B cell (primary cell): Measurements from ENCODE around the gene EDN1. TPM values are rescaled to one million over a fixed set of nuclear protein-coding genes. Genes with fewer than 3 reads are reported as not detected.

ENCODE experiments used
- ATAC-seq: fragments of 200-7000 bp; cut with Tn5 transposase; one replicate; pipeline ENCODE4 v1.10.0; 2021; ENCODE audit warnings: low read depth, mild to moderate bottlenecking, moderate number of reproducible peaks, moderate library complexity
- CTCF ChIA-PET: fragments of 350-600 bp; sonication (Branson Sonifier 250); formaldehyde crosslinking; loops from one replicate; lab custom pipeline; 2021; ENCODE audit warnings: antibody characterized with exemption, inconsistent platforms; lab: Charles Lee
- POLR2A ChIA-PET: fragments of 350-600 bp; sonication (Branson Sonifier 250); formaldehyde crosslinking; loops from one replicate; lab custom pipeline; 2021; ENCODE audit warnings: antibody characterized with exemption; lab: Charles Lee
- DNase-seq: peaks from one replicate; pipeline ENCODE4 v3.0.0; 2013
- H2AFZ ChIP-seq: 2 replicates; pipeline ENCODE4 v1.6.1; 2012; ENCODE audit warnings: mild to moderate bottlenecking, low read depth, low read length; ENCODE audit not compliant: insufficient read depth, poor library complexity, severe bottlenecking
- H3K27ac ChIP-seq, 2 donors: 1 replicate in 1 of 2; 2 replicates in 1 of 2; pipeline ENCODE4 v1.5.1; 2012 to 2013; ENCODE audit warnings: low read length in 2 of 2, mild to moderate bottlenecking in 2 of 2, moderate library complexity in 1 of 2
- H3K27me3 ChIP-seq, 4 experiments: fragments of 200-600 bp in 1 of 4; sonication (generic) in 1 of 4; replicated peaks in 1 of 4; 1 replicate in 2 of 4; 2 replicates in 2 of 4; pipeline versions ENCODE4 v1.6.1 to v1.7.0; 2013 to 2016; ENCODE audit warnings: low read length in 3 of 4, mild to moderate bottlenecking in 2 of 4, mixed read lengths in 1 of 4, moderate library complexity in 1 of 4; ENCODE audit not compliant: insufficient read depth in 4 of 4, control insufficient read depth in 3 of 4; ENCODE audit errors: control extremely low read depth in 1 of 4
- H3K36me3 ChIP-seq, 2 experiments: replicated peaks in 1 of 2; 1 replicate in 1 of 2; 2 replicates in 1 of 2; pipeline versions ENCODE4 v1.6.1 to v1.7.1; 2013; ENCODE audit warnings: low read length in 1 of 2; ENCODE audit not compliant: insufficient read depth in 2 of 2, control insufficient read depth in 1 of 2; ENCODE audit errors: control extremely low read depth in 1 of 2, extremely low read depth in 1 of 2
- H3K4me1 ChIP-seq, 2 donors: fragments of 200-600 bp in 1 of 2; sonication (generic) in 1 of 2; 1 replicate in 1 of 2; 2 replicates in 1 of 2; pipeline versions ENCODE4 v1.5.1 to v1.6.1; 2013 to 2017; ENCODE audit warnings: low read length in 2 of 2; ENCODE audit not compliant: control insufficient read depth in 2 of 2, insufficient read depth in 2 of 2
- H3K4me2 ChIP-seq: replicated peaks from 2 replicates; pipeline ENCODE3; 2012; ENCODE audit warnings: mild to moderate bottlenecking, low read depth, low read length; ENCODE audit not compliant: poor library complexity, severe bottlenecking
- H3K4me3 ChIP-seq, 5 experiments: fragments of 200-600 bp in 1 of 5; sonication (generic) in 1 of 5; 1 replicate in 3 of 5; 2 replicates in 2 of 5; pipeline versions ENCODE4 v1.5.1 to v1.7.0; 2011 to 2016; ENCODE audit warnings: low read length in 4 of 5, mild to moderate bottlenecking in 4 of 5, low read depth in 2 of 5, control low read depth in 1 of 5, moderate library complexity in 1 of 5; ENCODE audit not compliant: insufficient read depth in 1 of 5; ENCODE audit errors: control extremely low read depth in 1 of 5, extremely low read depth in 1 of 5
- H3K79me2 ChIP-seq: fragments of 200-600 bp; sonication (generic); one replicate; pipeline ENCODE4 v1.6.0; 2016; ENCODE audit warnings: low read length; ENCODE audit not compliant: control insufficient read depth, insufficient read depth
- H3K9ac ChIP-seq: fragments of 200-600 bp; sonication (generic); 2 replicates; pipeline ENCODE4 v1.6.1; 2017; ENCODE audit warnings: mild to moderate bottlenecking, low read length, moderate library complexity
- H3K9me3 ChIP-seq, 3 donors: one replicate each; pipeline versions ENCODE4 v1.6.1 to v1.7.1; 2013; ENCODE audit warnings: low read length in 2 of 3; ENCODE audit not compliant: control insufficient read depth in 2 of 3, insufficient read depth in 1 of 3; ENCODE audit errors: control extremely low read depth in 1 of 3
- H4K20me1 ChIP-seq: 2 replicates; pipeline ENCODE4 v1.6.0; 2012; ENCODE audit warnings: mild to moderate bottlenecking, low read length; ENCODE audit not compliant: insufficient read depth, control insufficient read depth, poor library complexity, severe bottlenecking
- H3K27ac Mint-ChIP-seq: one replicate; pipeline ENCODE4 v1.8.0; 2021; ENCODE audit warnings: mixed read lengths
- H3K27me3 Mint-ChIP-seq: one replicate; pipeline ENCODE4 v1.8.0; 2021; ENCODE audit warnings: mixed read lengths
- H3K4me1 Mint-ChIP-seq: one replicate; pipeline ENCODE4 v1.8.0; 2021; ENCODE audit warnings: mixed read lengths
- H3K4me3 Mint-ChIP-seq: one replicate; pipeline ENCODE4 v1.8.0; 2021; ENCODE audit warnings: mixed read lengths
- H3K9me3 Mint-ChIP-seq: one replicate; pipeline ENCODE4 v1.8.0; 2022; ENCODE audit warnings: mixed read lengths; ENCODE audit not compliant: insufficient read depth
- EZH2 ChIP-seq: IDR thresholded peaks from 2 replicates; pipeline ENCODE4 v1.6.1; 2012; ENCODE audit warnings: borderline replicate concordance, low read depth, mild to moderate bottlenecking, moderate library complexity, low read length; ENCODE audit not compliant: insufficient read depth, poor library complexity, severe bottlenecking
- WGBS: methylation state at CpG from one replicate; pipeline ENCODE4 v1.1.5; 2013; ENCODE audit warnings: missing lambda C conversion rate; ENCODE audit not compliant: insufficient coverage; 5-methylcytosine and 5-hydroxymethylcytosine counted together
- intact Hi-C: fragments of 100-400 bp; cut with micrococcal nuclease; formaldehyde crosslinking; loops from one replicate; pipeline ENCODE4 v1.10.0; 2022
- polyA plus RNA-seq: library from polyadenylated mRNA; depleted of rRNA; stranded (reverse); fragments of >200 nt; gene quantifications from 2 replicates; pipeline ENCODE4 v1.2.3, GENCODE V29; 2012
- total RNA-seq, 2 donors: library from RNA; stranded (reverse); fragments of 120-200 nt in 1 of 2; gene quantifications; 1 replicate in 1 of 2; 2 replicates in 1 of 2; pipeline versions ENCODE4 v1.2.3 to v1.2.4, GENCODE V29; 2013 to 2022
- TF ChIP-seq, protein P1 (sequence below): fragments of 200-600 bp; IDR thresholded peaks from one replicate; pipeline ENCODE4 v1.8.0; 2022; ENCODE audit warnings: antibody characterized with exemption, mild to moderate bottlenecking

The EDN1 gene
- total and polyA plus RNA-seq, 2 donors (not counting 1 experiment from before 2014, with no cell fraction given), result 1.4 to 2.1 TPM

DNA sequence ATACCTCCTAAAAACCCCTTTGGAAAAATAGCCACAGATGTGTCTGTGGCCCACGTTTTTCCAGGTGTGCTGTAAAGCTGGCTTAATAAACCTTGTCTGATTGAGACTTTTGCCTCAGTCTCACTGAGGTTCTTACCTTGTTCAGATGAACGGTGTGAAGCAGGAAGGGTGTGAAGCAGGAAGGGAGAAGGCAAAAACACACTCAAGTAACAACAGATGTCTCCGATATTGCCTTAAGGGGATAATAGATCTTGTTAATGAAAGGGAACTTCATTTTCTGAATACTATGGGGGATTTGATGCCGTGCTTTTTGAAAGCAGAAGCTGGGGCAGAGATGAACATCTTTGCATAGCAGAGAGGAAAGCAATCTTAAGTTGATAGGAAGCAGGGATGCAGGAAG is 37.8 kb downstream of the EDN1 start:
- no peak overlapping the region for H3K27ac ChIP-seq
- DNase-seq (no peak), ATAC-seq (no peak)
- H3K27me3 ChIP-seq, result no peaks in the 10 kb centered on the region
- H3K4me2 ChIP-seq, result no peak overlapping the region
- H3K4me3 Mint-ChIP-seq, result no peak overlapping the region
- no peak overlapping the region for H3K27ac Mint-ChIP-seq
- CTCF ChIA-PET, result no interaction called here
- peaks cover 3% of the 10 kb centered on the region in 2 donors for H3K4me1 ChIP-seq
- H3K4me1 Mint-ChIP-seq, result peaks cover 3% of the 10 kb centered on the region
- TF ChIP-seq, protein P1, sequence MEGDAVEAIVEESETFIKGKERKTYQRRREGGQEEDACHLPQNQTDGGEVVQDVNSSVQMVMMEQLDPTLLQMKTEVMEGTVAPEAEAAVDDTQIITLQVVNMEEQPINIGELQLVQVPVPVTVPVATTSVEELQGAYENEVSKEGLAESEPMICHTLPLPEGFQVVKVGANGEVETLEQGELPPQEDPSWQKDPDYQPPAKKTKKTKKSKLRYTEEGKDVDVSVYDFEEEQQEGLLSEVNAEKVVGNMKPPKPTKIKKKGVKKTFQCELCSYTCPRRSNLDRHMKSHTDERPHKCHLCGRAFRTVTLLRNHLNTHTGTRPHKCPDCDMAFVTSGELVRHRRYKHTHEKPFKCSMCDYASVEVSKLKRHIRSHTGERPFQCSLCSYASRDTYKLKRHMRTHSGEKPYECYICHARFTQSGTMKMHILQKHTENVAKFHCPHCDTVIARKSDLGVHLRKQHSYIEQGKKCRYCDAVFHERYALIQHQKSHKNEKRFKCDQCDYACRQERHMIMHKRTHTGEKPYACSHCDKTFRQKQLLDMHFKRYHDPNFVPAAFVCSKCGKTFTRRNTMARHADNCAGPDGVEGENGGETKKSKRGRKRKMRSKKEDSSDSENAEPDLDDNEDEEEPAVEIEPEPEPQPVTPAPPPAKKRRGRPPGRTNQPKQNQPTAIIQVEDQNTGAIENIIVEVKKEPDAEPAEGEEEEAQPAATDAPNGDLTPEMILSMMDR, result no peak
- TF ChIP-seq EZH2, result no peak
- intact Hi-C loops, result no loop called here
- WGBS, result 65% methylated on average over 2 of the region's 4 CpGs
- peaks cover 9% of the 10 kb centered on the region for H3K27me3 Mint-ChIP-seq
- H3K4me3 ChIP-seq, result no peak overlapping the region
- no peaks in the 10 kb centered on the region for H4K20me1 ChIP-seq
- no peaks in the 10 kb centered on the region for H3K9me3 ChIP-seq
- H3K79me2 ChIP-seq, result no peaks in the 10 kb centered on the region
- H3K9ac ChIP-seq, result no peak overlapping the region
- H2AFZ ChIP-seq, result no peak overlapping the region
- POLR2A ChIA-PET, result no interaction called here
- H3K36me3 ChIP-seq, result no peaks in the 10 kb centered on the region
- H3K9me3 Mint-ChIP-seq, result no peaks in the 10 kb centered on the region

DNA sequence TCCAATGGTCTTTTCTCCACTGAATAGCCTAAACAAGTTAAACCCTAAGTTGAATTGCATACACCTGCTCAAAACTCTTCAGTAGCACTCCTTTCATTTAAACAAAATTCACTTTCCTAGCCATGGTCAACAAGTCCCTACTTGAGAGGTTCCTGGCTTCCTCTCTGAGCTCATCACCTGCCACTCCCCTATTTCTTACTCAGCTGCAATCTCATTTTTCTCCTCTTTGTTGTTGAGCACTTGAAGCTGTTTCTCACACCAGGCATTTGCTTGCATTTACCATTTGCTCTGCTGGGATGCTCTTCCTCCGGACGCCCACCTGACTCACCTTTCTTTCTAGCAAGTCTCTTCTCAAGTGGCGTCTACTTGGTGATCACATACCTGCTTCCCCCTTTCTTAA is 38.5 kb downstream of the EDN1 start:
- Histone ChIP-seq H3K4me1 (peaks cover 3% of the 10 kb centered on the region in 2 donors), H3K27me3 (no peaks in the 10 kb centered on the region), H2AFZ (no peak overlapping the region), H3K9me3 (no peaks in the 10 kb centered on the region), H3K36me3 (no peaks in the 10 kb centered on the region), H3K9ac (no peak overlapping the region), H3K27ac (no peak overlapping the region), H3K4me2 (no peak overlapping the region), H4K20me1 (no peaks in the 10 kb centered on the region), H3K4me3 (no peak overlapping the region), H3K79me2 (no peaks in the 10 kb centered on the region)
- Mint-ChIP-seq H3K4me1 (peaks cover 9% of the 10 kb centered on the region), H3K27me3 (peaks cover 9% of the 10 kb centered on the region), H3K9me3 (no peaks in the 10 kb centered on the region), H3K4me3 (no peak overlapping the region), H3K27ac (no peak overlapping the region)
- ChIA-PET POLR2A (no interaction called here), CTCF (no interaction called here)
- WGBS, result 59% methylated on average over 3 of the region's 3 CpGs
- intact Hi-C loops, result no loop called here
- DNase-seq (no peak), ATAC-seq (no peak)
- no peak for TF ChIP-seq EZH2
- TF ChIP-seq, protein P1, result no peak
